NCI-H1105 (cell line): ENCODE data around the gene OR56A4.
"Not testable (repeated sequence)": the region's sequence is repeated elsewhere in the genome, so short reads cannot be mapped to it uniquely, and the experiment has no call there.

Experiments used
- DNase-seq: peaks from one replicate; lab custom pipeline; 2025; lab: John Stamatoyannopoulos, UW

Gene OR56A4

GRCh38 chr11:5960704-5961320, 45.9 kb downstream of the OR56A4 start:
- not testable (repeated sequence) for DNase-seq

- no peak for DNase-seq
Observed at GRCh38 chr11:5955586-5955985, 51.2 kb downstream of the OR56A4 start.
